IMR-90 (cell line): ENCODE results near the gene ZDHHC1. TPM values are rescaled to one million over a fixed set of nuclear protein-coding genes. Genes with fewer than 3 reads are reported as not detected.

Experiments
- ATAC-seq: fragments of 200-7000 bp; cut with Tn5 transposase; 2 replicates; pipeline ENCODE4 v1.9.1; 2020; ENCODE audit warnings: low read depth, mild to moderate bottlenecking, moderate library complexity
- BruUV-seq: library from RNA; stranded (reverse); fragments of 400-500 nt; replicated peaks from 2 replicates; lab custom pipeline; 2021; lab: Mats Ljungman, UMichigan
- CTCF ChIA-PET: fragments of 300-600 bp; formaldehyde crosslinking; extraction: SDS; loops from one replicate; lab custom pipeline; 2021; ENCODE audit warnings: antibody characterized with exemption; lab: Yijun Ruan, JAX
- POLR2A ChIA-PET: fragments of 300-600 bp; sonication (Branson Sonifier 250); formaldehyde crosslinking; loops from one replicate; lab custom pipeline; 2022; ENCODE audit warnings: antibody characterized with exemption; ENCODE audit not compliant: unreplicated experiment; lab: Charles Lee
- DNase-seq: peaks from one replicate; pipeline ENCODE4 v3.0.0; 2013
- H2AFZ ChIP-seq: replicated peaks from 2 replicates; pipeline ENCODE3; 2013; ENCODE audit warnings: low read length, mild to moderate bottlenecking; ENCODE audit not compliant: poor library complexity
- H2AK5ac ChIP-seq: 2 replicates; pipeline ENCODE4 v1.6.1; 2013; ENCODE audit warnings: low read depth, low read length, inconsistent platforms
- H2AK9ac ChIP-seq: replicated peaks from 2 replicates; pipeline ENCODE3; 2013; ENCODE audit warnings: mild to moderate bottlenecking, low read depth, low read length, moderate library complexity; ENCODE audit not compliant: poor library complexity
- H2BK120ac ChIP-seq: 2 replicates; pipeline ENCODE4 v1.6.1; 2013; ENCODE audit warnings: low read depth, low read length, inconsistent platforms
- H2BK15ac ChIP-seq: 3 replicates; pipeline ENCODE4 v1.6.1; 2013; ENCODE audit warnings: low read depth, low read length, inconsistent platforms
- H2BK20ac ChIP-seq: 2 replicates; pipeline ENCODE4 v1.6.1; 2013; ENCODE audit warnings: low read depth, mild to moderate bottlenecking, inconsistent platforms, low read length, moderate library complexity
- H2BK5ac ChIP-seq: 2 replicates; pipeline ENCODE4 v1.6.1; 2013; ENCODE audit warnings: mild to moderate bottlenecking, low read depth, low read length, inconsistent platforms; ENCODE audit not compliant: poor library complexity, severe bottlenecking
- H3K14ac ChIP-seq: replicated peaks from 2 replicates; pipeline ENCODE4 v1.6.1; 2013; ENCODE audit warnings: low read depth, low read length, inconsistent platforms
- H3K18ac ChIP-seq: 2 replicates; pipeline ENCODE4 v1.6.1; 2013; ENCODE audit warnings: low read depth, low read length, control low read depth
- H3K23ac ChIP-seq: 2 replicates; pipeline ENCODE4 v1.6.1; 2013; ENCODE audit warnings: low read depth, low read length, inconsistent platforms
- H3K27ac ChIP-seq: 2 replicates; pipeline ENCODE4 v1.5.1; 2013; ENCODE audit warnings: mild to moderate bottlenecking, control low read depth, low read length; ENCODE audit not compliant: insufficient read depth
- H3K27me3 ChIP-seq: 2 replicates; pipeline ENCODE4 v1.6.1; 2013; ENCODE audit warnings: low read length; ENCODE audit not compliant: control insufficient read depth, insufficient read depth
- H3K36me3 ChIP-seq: 2 replicates; pipeline ENCODE4 v1.6.1; 2013; ENCODE audit warnings: low read length, mixed read lengths; ENCODE audit not compliant: control insufficient read depth, insufficient read depth
- H3K4ac ChIP-seq: 2 replicates; pipeline ENCODE4 v1.6.1; 2013; ENCODE audit warnings: low read depth, low read length, inconsistent platforms
- H3K4me1 ChIP-seq: 2 replicates; pipeline ENCODE4 v1.6.1; 2013; ENCODE audit warnings: low read length, mixed read lengths; ENCODE audit not compliant: control insufficient read depth, insufficient read depth
- H3K4me2 ChIP-seq: 2 replicates; pipeline ENCODE4 v1.6.1; 2013; ENCODE audit warnings: low read depth, mild to moderate bottlenecking, control low read depth, low read length, moderate library complexity
- H3K4me3 ChIP-seq: 2 replicates; pipeline ENCODE4 v1.5.1; 2013; ENCODE audit warnings: low read depth, mild to moderate bottlenecking, control low read depth, low read length, moderate library complexity; ENCODE audit not compliant: insufficient read depth
- H3K56ac ChIP-seq: 2 replicates; pipeline ENCODE4 v1.6.1; 2013; ENCODE audit warnings: low read length, inconsistent platforms; ENCODE audit not compliant: insufficient read depth; ENCODE audit errors: extremely low read depth
- H3K79me1 ChIP-seq, 2 experiments: 2 replicates each; pipeline ENCODE4 v1.6.1; 2013; ENCODE audit warnings: low read length in 2 of 2, inconsistent platforms in 1 of 2, low read depth in 1 of 2
- H3K9ac ChIP-seq: 2 replicates; pipeline ENCODE4 v1.6.1; 2013; ENCODE audit warnings: low read depth, low read length, control low read depth
- H3K9me1 ChIP-seq: 2 replicates; pipeline ENCODE4 v1.6.1; 2013; ENCODE audit warnings: low read length, inconsistent platforms; ENCODE audit not compliant: insufficient read depth
- H3K9me3 ChIP-seq: 2 replicates; pipeline ENCODE4 v1.6.1; 2013; ENCODE audit warnings: low read length; ENCODE audit not compliant: control insufficient read depth, insufficient read depth
- H4K20me1 ChIP-seq: 2 replicates; pipeline ENCODE4 v1.6.1; 2013; ENCODE audit warnings: low read length, inconsistent platforms; ENCODE audit not compliant: insufficient read depth
- H4K5ac ChIP-seq: 2 replicates; pipeline ENCODE4 v1.6.1; 2013; ENCODE audit warnings: mild to moderate bottlenecking, low read depth, low read length, control low read depth
- H4K8ac ChIP-seq, 2 experiments: 2 replicates each; pipeline ENCODE4 v1.6.1; 2013; ENCODE audit warnings: low read depth in 2 of 2, low read length in 2 of 2, control low read depth in 1 of 2, inconsistent platforms in 1 of 2
- H4K91ac ChIP-seq: 2 replicates; pipeline ENCODE4 v1.6.1; 2013; ENCODE audit warnings: low read depth, low read length, inconsistent platforms; ENCODE audit not compliant: insufficient read depth
- BHLHE40 ChIP-seq: fragments of 150-350 bp; IDR thresholded peaks from 2 replicates; pipeline ENCODE4 v1.6.1; 2016; ENCODE audit warnings: mild to moderate bottlenecking, low read depth, low read length
- CHD1 ChIP-seq: IDR thresholded peaks from 2 replicates; pipeline ENCODE4 v1.6.1; 2012; ENCODE audit warnings: low read depth, low read length, improper control_type of control experiment
- CTCF ChIP-seq: conservative IDR thresholded peaks from 2 replicates; pipeline ENCODE4 v1.5.1; 2012; ENCODE audit warnings: mild to moderate bottlenecking, low read depth, low read length, improper control_type of control experiment
- ELK1 ChIP-seq: fragments of 150-350 bp; IDR thresholded peaks from 2 replicates; pipeline ENCODE4 v1.6.1; 2016; ENCODE audit warnings: low read depth, mild to moderate bottlenecking, low read length, moderate library complexity, borderline replicate concordance
- FOS ChIP-seq: fragments of 150-350 bp; IDR thresholded peaks from 2 replicates; pipeline ENCODE4 v1.6.1; 2016; ENCODE audit warnings: low read depth, low read length
- MAZ ChIP-seq: IDR thresholded peaks from 2 replicates; pipeline ENCODE4 v1.6.1; 2012; ENCODE audit warnings: low read depth, mild to moderate bottlenecking, low read length, improper control_type of control experiment, moderate library complexity, borderline replicate concordance
- MXI1 ChIP-seq: IDR thresholded peaks from 2 replicates; pipeline ENCODE4 v1.6.1; 2012; ENCODE audit warnings: low read depth, mild to moderate bottlenecking, low read length, moderate library complexity, borderline replicate concordance
- NFE2L2 ChIP-seq: fragments of 150-350 bp; IDR thresholded peaks from 2 replicates; pipeline ENCODE4 v1.6.1; 2016; ENCODE audit warnings: low read depth, mild to moderate bottlenecking, low read length
- POLR2A ChIP-seq: IDR thresholded peaks from 2 replicates; pipeline ENCODE4 v1.6.1; 2012; ENCODE audit warnings: mild to moderate bottlenecking, low read depth, low read length
- RAD21 ChIP-seq: IDR thresholded peaks from 2 replicates; pipeline ENCODE4 v1.6.1; 2012; ENCODE audit warnings: low read length, improper control_type of control experiment
- RCOR1 ChIP-seq: IDR thresholded peaks from 2 replicates; pipeline ENCODE4 v1.6.1; 2012; ENCODE audit warnings: mild to moderate bottlenecking, low read length, improper control_type of control experiment; ENCODE audit not compliant: insufficient replicate concordance
- RFX5 ChIP-seq: IDR thresholded peaks from 2 replicates; pipeline ENCODE4 v1.8.0; 2012; ENCODE audit warnings: low read depth, mild to moderate bottlenecking, low read length, moderate library complexity
- SMC3 ChIP-seq: fragments of 150-350 bp; IDR thresholded peaks from 2 replicates; pipeline ENCODE4 v1.6.1; 2016; ENCODE audit warnings: low read depth, mild to moderate bottlenecking, antibody characterized with exemption, low read length, moderate library complexity
- USF2 ChIP-seq: fragments of 150-350 bp; IDR thresholded peaks from 2 replicates; pipeline ENCODE4 v1.6.1; 2017; ENCODE audit warnings: mild to moderate bottlenecking, antibody characterized with exemption, low read length, low read depth
- WGBS, 2 experiments: methylation state at CpG; one replicate each; pipeline versions ENCODE4 v1.1.5 to v1.1.7; 2013; ENCODE audit warnings: missing lambda C conversion rate in 2 of 2; ENCODE audit not compliant: insufficient read length in 1 of 2; ENCODE audit errors: extremely low coverage in 2 of 2; 5-methylcytosine and 5-hydroxymethylcytosine counted together
- dilution Hi-C: fragments of 300-500 bp; cut with HindIII; formaldehyde crosslinking; loops from one replicate; pipeline ENCODE4 v1.14.3; 2018; ENCODE audit warnings: low sequenced_read_pairs; ENCODE audit not compliant: unreplicated experiment
- in situ Hi-C: fragments of 300-500 bp; cut with MboI; formaldehyde crosslinking; loops from 3 replicates; pipeline ENCODE4 v1.14.3; 2019; ENCODE audit warnings: low sequenced_read_pairs, inconsistent platforms, mixed read lengths
- intact Hi-C: fragments of 100-400 bp; cut with micrococcal nuclease; formaldehyde crosslinking; loops from 2 replicates; pipeline ENCODE4 v1.10.0; 2022
- polyA plus RNA-seq, 3 experiments: library from polyadenylated mRNA; depleted of rRNA; stranded (reverse); fragments of >200 nt; gene quantifications; 2 replicates each; pipeline ENCODE4 v1.2.3, GENCODE V29; 2012; ENCODE audit warnings: low replicate concordance in 1 of 3
- total RNA-seq: library from RNA; depleted of rRNA; stranded (reverse); fragments of >200 nt; gene quantifications from 2 replicates; pipeline ENCODE4 v1.2.3, GENCODE V29; 2012

Gene ZDHHC1
- total and polyA plus RNA-seq, 2 of the 4 experiments (the other 2 are of a cell fraction), result 2.0 to 5.9 TPM

GRCh38 chr16:67437513-67437912 lies 21.2 kb upstream of the ZDHHC1 start:
- Histone ChIP-seq H3K27ac (no peak overlapping the region), H3K9me3 (no peaks in the 10 kb centered on the region), H2BK15ac (no peak overlapping the region), H3K4me3 (no peak overlapping the region), H2BK120ac (no peak overlapping the region), H4K5ac (no peak overlapping the region), H4K20me1 (peaks cover 16% of the 10 kb centered on the region), H3K4me2 (no peak overlapping the region), H4K91ac (no peak overlapping the region), H3K56ac (no peak overlapping the region), H2AK9ac (peak overlapping the region; percentile 76), H2AFZ (no peak overlapping the region), H2BK20ac (no peak overlapping the region), H3K4ac (no peak overlapping the region), H3K36me3 (peaks cover 35% of the 10 kb centered on the region), H3K4me1 (peaks cover 6% of the 10 kb centered on the region; the same call in 1 of the 2 replicates), H3K27me3 (no peaks in the 10 kb centered on the region), H3K9me1 (peaks cover 5% of the 10 kb centered on the region; the same call in 1 of the 2 replicates), H3K18ac (no peak overlapping the region), H2AK5ac (no peak overlapping the region), H2BK5ac (no peak overlapping the region), H3K14ac (no peak overlapping the region), H3K79me1 (peaks cover 0 to 8% of the 10 kb centered on the region in 2 experiments; a peak in 1 of 4 replicates), H3K23ac (no peak overlapping the region), H4K8ac (no peak overlapping the region), H3K9ac (no peak overlapping the region)
- intact Hi-C loops (no loop called here), in situ Hi-C loops (no loop called here), dilution Hi-C loops (no loop called here)
- ChIA-PET POLR2A (no interaction called here), CTCF (no interaction called here)
- BruUV-seq, result no TSS peak
- DNase-seq (no peak), ATAC-seq (no peak)
- no peak for TF ChIP-seq RFX5
- no peak for TF ChIP-seq USF2
- no peak for TF ChIP-seq FOS
- no peak for TF ChIP-seq MXI1
- no peak for TF ChIP-seq MAZ
- TF ChIP-seq SMC3, result no peak
- TF ChIP-seq CTCF, result no peak
- TF ChIP-seq ELK1, result no peak
- no peak for TF ChIP-seq CHD1
- no peak for TF ChIP-seq RCOR1
- no peak for TF ChIP-seq RAD21
- TF ChIP-seq BHLHE40, result no peak
- no peak for TF ChIP-seq NFE2L2
- TF ChIP-seq POLR2A, result no peak
- WGBS, 2 experiments, result no CpG with 5 or more reads among the region's 4 CpGs
